Germinal center (tissue), 1 donor: ENCODE data around the gene C4BPA.

Experiments
- DNase-seq: peaks from one replicate; pipeline ENCODE4 v3.0.0; 2012; ENCODE audit warnings: mixed read lengths, low spot score

Gene C4BPA

DNA sequence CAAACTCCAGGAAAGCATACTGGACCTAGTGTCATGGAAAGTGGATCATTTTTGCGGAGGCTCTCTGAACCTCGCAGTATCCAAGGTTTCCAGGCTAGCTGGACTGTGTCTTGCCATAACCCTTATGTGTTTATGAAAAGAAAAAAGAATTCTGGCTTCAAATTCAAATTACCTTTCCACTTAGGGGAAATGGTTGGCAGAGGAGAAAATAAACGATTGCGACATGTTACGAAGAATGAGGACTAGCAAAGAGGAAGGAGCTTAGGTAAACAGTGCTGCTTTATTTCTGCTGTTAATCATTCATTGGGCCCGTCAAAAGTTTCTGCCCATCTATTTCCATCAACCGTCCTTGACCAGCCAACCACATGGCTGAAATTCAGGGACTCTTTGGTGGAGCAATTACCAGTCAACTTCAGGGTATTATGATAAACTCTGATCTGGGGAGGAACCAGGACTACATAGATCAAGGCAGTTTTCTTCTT, at the start of gene C4BPA:
Gene C4BPA, plus strand, starts transcription at position 342 of the 482 bp plus-strand sequence. CDS start 8,793 bp downstream, outside the sequence.
- no peak for DNase-seq

DNA sequence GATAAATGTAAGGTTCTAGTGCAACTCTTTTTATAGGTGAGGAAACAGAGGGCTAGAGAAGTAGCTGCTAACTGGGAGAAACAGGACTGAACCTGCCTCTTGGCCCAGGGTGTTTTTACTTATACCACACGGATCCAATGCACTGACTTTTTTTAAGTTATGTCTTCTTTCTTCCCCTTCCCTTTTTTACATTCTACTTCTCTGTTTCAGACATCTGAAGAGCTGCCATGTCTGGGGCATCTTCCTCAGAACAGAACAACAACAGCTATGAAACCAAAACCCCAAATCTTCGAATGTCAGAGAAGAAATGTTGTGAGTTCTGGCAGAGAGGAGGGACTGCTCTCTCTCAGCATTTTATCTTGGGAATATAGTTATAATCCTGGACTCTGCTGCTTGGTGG, 49.5 kb upstream of the C4BPA start:
- DNase-seq, result peak; percentile 45

DNA sequence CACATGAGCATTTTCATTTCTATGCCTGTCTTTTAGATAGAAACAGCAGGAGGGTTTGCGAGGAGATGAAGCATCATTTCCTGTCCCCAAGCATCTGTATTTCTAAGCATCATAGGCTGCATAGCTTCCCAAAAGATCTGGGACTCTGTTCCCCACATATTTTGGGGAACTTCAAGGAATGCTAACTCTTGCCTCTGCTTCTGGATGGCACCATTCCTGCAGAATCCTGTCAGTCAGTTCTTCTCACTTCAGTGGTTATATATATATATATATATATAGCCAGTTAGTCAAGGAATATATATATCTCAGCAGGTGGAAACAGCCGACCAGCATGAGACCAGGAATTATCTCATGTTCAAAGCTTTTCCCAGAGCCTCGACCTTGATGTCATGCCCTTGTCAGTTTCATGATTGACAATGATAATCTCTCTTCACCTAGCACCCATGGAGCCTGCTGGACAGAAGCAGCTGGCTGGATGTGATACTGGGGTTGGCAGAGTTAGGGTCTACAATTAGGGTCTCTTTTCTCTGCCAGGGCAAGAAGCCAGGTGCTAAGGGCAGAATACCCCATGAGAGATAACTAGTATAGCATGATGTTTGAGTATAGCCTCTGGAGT, 48.5 kb upstream of the C4BPA start:
- no peak for DNase-seq

DNA sequence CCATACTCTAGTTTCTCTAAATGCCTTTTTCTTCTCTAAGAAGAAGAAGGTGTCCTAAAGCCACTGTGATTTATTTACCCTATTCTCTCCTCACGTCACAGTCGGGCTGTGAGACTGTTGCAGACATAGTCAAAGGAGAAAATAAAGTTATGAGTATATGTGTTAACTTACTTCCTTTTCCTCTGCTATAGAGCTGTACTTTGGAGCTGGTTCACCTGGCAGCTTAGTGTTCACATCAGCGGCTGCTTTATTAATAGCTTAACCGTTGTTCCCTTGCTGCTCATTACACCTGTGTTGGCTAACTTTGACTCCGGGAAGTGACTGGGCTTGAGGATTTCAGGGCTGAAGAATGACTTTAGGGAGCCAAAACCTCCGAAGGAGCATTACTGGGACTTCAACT, 47.4 kb upstream of the C4BPA start:
- DNase-seq, result no peak

DNA sequence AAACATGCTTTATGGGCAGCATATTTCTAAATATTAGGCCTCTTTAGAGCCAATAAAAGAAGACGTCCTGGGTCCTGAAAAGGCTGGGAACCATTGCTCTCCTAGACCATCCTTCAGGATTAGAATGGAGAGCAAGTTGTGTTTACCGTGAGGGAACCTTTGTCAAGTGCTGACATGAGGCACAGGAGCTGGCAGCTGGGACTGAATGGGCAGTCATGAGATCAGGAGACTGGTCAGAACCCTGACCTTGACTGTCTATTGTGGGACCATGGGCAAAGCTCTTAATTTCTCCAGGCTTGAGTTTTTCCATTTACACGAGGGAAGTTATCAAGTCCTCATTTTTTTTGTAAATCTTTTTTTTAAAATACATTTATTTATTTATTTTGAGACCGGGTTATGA, 45.8 kb upstream of the C4BPA start:
- DNase-seq, result no peak

DNA sequence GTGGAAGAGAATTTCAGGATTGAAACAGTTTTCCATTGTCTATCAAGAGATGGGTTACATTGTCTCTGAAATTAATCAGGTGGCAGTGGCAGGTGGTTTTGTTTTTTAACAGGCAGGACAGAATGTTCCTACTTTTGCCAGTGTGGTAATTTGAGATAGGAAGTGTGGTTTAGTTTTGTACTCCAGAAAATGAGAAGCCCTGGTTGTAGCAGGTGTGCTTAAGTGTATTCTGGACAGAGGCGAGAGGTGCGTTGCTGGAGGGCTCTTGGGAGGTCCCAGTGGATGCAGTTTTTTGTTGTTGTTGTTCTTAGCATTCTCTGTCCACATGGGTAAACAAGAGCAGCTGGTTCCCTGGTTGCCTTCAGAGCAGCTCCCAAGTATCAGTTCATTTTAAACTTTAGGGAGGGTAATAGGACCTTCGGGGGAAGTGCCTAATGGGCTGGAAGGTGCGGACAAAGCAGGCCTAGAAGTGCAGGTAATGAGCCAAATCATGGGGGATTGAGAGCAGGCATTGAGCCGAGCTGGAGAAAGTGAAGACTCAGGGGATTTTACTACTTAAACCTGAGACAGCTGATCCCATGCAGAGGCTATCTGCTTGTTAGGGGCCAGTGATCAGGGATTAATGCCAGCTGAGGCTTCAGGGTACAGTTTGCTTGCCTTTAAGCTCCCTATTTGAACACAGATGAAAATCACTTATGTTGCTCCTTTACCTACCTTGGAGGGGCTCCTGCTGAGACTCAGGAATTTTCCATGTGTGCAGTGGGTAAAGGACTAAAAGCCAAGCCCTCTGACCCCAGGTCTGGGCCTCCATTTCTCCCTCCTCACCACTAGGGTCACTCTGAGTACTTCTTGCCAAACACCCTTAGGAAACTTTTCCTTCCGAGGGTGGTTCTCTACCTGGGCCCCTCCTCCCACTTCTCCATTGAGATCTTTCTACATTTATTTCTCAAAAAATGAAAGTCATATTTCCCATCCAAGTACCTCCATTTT, 44.9 kb upstream of the C4BPA start:
- no peak for DNase-seq

DNA sequence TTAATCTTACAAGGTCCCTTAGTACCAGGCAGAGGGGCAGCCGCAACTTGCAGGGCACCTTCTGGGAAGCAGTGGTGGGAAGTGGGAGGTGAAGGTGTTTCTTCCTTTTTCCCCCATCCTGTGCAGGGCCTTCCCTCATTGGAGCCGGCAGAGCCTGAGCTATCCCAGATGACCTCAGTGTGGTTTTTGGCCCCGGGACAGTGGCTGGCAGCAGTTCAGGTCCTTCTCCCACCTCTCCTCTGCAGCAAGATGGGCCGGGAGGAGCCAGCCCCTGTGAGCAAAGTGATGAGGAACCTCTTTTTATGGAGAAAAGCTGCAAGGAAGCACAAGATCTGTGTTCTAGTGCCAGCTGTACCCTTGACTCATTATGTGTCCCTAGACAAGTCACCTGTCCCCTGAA, 44.2 kb upstream of the C4BPA start:
- DNase-seq, result no peak

DNA sequence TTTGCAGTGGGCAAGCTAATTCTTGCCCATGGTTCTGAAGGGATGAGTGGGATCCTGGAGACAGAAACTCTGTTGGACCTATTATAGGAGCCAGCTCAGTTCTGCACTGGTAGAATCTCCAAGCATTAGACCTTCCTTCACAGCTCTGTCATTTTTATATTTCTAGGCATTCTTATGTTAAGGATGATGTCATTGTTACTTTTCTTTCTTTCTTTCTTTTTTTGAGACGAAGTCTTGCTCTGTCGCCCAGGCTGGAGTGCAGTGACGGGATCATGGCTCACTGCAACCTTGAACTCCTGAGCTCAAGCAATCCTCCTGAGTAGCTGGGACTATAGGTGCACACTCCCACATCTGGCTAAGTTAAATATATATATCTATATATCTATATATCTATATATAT, 43.4 kb upstream of the C4BPA start:
- DNase-seq, result no peak

DNA sequence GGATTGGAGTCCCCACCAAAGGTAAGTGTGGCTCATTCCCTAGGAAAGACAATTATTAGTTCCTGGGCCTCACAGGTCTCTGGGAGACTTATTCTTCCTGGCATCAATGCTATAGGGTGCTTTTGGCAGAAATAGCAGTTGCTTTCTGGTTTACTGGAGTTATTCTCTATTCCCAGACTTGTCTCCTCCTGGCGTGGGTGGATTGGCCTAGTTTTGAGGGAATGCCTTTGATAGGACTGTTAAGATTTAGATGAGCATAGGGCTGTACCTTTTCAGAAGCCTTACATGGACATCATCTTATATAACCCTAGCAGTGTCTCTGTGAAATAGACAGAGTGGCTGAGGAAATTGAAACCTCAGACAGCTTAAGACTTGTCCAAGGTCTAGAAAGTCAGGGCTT, 42.0 kb upstream of the C4BPA start:
- DNase-seq, result no peak

DNA sequence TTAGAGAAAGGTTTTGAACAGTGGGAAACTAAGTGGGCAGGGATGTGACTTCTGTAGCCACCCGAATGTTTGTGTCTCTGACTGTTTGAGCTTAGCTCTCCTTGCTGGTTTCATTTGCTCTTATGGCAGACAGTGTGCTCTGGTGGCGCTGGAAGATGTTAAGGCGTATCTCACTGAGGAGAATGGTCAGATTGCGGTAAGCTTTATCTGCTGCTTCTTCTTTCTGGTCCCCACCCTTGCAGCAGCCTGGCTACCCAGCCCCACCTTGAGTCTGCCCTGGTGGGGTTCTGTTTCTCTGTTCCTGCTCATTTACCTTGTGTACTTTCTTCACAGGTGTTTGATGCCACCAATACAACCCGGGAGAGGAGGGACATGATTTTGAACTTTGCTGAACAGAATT, 41.0 kb upstream of the C4BPA start:
- DNase-seq, result no peak

DNA sequence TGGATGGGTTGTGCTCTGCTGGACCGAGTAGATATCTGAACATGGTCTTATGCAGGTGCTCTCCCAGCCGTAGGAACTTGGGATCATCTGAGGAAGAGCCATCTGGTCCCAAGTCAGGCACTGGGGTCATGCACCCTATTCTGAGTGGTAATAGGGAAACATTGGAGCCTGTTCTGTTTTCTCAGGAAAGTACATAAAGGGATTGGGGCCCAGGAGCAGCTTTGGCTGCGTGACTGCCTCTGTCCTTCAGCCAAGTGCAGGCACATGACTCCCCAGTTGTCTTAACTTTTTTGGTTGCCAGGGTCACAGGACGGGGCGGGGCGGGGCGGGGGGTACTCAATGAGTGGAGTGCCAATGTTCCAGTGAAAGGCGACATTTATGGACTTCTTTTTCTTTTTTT, 39.5 kb upstream of the C4BPA start:
- no peak for DNase-seq

DNA sequence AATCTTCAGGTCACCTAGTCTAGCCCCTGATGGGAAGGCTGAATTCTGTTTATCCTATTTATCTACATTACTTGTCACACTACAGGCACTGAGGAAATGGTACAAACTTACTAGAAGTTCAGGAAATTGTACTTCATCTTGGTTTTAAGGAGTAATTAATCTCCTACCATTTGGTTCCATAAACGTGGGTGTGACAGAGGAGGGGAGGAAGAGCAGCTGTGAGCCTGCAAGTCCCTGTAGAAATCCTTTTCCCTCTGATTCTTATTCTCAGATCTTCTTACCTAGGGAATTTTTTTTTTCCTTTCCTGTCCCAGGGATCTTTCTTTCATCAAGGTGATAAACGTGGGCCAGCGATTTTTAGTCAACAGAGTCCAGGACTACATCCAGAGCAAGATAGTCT, 36.8 kb upstream of the C4BPA start:
- DNase-seq, result no peak

DNA sequence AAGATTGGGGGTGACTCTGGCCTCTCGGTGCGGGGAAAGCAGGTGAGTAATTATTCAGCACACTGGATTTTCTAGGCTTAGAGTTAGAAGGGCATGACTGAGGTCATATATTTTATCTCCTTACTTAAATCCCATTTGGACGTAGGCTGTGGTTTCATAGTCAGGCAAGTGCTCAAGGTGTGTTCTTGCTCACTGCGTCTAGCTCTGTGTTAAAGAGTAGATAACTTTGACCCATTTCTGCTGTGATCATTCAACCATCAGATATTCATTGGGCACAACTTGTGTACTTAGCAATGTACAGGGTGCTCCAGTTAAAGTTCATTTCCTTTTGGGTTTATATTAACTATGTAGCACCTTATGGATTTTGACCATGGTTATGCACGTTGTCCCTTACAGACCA, 36.4 kb upstream of the C4BPA start:
- no peak for DNase-seq

DNA sequence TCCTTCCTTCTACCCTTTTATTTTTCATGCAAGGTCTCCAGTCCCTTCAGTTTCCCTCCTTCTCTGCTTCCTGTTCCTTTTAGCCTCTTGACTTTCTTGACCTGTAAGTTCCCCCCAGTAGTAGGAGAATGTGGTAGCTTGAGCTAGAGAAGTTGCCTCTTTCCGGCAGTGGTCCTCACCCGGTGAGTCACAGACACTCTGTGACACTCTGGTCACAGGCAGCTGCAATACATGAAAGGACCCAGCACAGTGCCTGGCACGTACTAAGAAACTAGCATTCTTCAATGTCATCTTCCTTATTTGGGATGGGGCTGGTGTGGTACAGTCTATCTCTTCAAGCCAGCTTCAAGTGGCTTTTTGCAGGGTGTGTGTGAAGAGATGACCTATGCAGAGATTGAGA, 35.0 kb upstream of the C4BPA start:
- DNase-seq, result no peak

DNA sequence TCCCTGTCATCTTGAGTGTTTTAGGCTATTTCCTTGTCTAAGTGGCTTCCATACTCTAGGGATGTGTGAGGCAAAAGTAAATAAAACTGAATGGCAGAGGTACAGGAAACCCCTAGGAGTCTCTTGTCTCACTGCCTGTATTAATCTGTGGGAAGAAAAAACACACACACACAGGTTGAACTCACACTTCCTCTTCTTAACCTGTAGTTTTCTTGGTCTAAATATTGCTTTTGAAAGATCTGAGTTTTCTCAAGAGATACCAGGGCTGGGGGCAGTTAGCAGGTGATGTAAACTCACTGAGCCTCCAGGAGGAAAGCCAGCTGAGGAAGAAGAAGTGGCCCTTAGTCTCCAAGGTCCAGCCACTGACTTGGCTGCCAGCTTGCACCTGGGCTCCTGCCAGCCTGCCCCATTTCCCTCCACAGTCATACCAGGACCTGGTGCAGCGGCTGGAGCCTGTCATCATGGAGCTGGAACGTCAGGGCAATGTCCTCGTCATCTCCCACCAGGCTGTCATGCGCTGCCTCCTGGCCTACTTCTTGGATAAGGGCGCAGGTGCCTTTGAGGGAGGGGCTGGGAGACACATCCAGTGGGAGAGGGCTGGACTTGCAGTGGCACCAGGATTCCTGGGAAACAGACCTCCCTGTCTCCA, 34.1 kb upstream of the C4BPA start:
- no peak for DNase-seq

DNA sequence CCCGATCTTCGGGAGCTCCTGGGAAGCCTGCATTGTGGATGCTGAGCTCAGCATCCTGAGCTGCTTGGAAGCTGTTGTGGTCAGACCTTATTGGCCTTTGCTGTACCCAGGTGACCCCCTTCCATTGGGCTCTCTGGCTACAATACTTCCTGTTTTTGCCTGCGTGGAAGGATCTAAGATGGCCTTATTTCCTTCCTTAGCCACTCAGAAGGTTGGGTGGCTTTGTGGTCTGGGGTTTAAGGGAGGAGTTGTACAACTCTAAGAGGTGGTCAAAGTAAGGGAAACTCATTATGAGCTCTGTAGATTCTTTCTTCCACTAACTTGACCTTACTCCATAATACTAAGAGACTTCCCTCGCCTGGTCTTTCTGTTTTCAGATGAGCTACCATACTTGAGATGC, 33.2 kb upstream of the C4BPA start:
- DNase-seq, result no peak

DNA sequence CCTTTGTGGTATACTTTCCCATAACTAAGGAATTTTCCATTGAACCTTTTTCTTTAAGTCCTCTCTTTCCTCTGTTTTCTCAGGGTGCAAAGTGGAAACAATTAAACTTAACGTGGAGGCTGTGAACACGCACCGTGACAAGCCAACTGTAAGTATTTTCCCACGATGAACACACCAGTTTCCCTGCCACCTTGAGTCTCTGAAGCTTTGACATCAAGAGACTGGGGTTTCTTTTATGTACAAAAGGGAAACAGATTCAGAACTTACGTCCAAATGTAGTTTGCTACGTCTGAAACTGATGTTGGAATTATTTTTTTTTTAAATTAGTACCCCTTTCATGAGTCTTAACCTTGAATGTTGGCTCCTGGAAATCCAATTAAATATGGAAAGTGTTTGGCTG, 32.6 kb upstream of the C4BPA start:
- no peak for DNase-seq

DNA sequence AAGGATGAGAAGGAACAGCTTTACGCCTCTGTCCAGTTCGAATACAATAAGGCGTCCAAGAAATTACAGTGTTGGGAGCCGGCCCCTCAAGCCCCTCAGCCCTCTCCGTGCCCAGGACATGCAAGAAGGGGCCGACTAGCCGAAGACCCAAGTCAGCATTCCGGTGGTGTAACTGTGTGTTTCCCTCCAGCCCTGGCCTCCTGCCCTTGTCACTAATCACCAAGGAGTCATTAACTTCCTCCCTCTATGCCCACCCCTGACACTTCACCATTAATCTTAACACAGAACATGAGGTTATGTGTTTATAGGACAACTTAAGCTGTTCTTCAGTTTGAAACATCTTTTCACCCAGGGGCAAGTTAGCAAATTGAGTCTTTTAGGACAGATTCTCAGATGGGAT, 31.8 kb upstream of the C4BPA start:
- no peak for DNase-seq

DNA sequence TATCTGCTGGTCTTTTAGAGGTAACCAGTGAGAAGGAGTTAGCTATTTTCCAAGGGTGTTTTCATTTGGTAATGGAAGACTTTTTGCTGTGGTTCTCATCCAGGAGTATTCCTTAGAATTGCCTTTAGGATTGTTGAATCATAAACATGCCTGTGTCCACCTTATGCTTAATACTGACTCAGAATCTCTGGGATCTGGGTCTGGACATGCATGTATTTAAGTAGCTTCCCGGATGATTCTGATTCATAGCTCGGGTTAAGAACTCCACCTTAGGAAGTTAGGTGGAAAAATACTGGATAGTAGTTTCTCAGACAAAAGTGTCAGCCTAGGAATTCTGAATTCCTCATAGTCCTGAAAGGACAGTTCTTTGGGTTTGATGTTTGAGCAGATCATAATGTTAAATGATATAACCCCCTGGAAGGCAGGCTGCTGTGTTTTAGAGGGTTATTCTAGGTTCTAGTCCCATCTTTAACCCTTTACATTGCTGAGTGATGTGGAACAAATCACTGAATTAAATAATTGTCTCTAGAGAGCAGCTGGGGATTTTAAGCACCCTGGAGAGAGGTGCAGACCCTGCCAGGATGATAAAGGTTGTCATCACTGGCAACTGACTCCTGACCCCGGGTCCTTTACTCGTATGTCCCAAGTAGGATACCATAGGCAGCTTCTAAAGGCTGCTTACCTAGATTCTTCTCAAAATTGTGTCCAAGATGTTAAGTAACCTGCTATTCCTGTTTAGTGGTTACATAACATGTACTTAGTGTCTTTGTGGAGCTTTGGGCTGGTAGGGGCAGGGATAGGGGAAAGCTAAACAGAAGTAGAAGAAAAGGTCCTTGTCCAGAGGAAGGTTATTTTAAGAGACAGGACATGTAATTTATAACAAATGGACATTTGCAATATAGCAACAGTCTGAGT, 29.9 kb upstream of the C4BPA start:
- DNase-seq, result no peak

DNA sequence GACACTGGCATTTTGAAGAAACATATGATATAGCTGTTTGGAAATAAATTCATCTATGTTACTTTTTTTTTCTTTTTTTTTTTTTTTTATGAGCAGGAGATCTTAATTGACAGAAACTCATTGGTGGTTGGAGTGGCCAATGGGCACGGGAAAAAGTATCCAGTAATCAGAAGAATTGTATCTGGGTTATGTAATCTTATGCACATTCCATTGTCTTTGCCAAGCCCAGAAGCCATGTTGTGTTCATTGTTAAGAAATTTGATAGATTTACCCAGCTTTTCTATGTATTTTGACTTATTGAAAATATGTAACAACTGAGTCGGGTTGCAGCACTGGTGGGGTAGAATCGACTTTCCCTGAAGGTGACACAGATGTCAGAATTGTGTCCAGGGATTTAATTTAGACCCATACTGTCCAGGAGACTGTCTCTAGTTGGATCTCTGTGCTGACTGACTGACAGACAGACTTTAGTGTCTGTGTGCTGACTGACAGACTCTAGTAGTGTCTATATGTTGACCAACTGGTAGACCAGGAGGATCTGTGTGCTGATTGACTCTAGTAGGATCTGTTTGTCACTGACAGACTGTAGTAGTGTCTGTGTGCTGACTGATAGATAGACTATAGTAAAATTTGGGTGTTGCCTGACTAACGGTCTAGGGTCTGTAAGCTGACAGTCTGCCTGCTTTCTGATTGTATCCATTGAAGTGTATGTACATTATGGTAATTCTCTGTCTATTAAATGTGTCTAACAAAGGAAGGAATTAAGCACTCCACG, 27.7 kb upstream of the C4BPA start:
- DNase-seq, result no peak

DNA sequence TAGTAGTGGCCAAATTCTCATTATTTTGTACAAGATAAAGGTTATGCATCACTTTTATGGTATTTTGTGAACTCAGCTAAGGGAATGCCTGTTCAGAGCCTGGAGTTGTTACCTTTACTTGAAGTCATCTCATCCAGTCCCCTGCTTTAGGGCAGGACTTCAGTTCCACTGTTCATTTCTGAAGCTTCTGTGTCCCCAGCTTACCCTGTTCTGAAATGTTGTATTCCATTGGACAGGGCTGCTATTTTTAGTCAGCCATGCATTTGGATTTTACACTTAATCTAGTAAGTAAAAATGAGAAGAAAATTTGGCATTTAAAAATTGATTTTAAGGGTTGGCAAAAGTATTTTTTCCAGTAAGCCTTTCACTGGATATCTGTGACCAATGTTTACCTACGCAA, 27.0 kb upstream of the C4BPA start:
- DNase-seq, result no peak
